ENCODE measurements around the gene ARID1B. TPM values are rescaled to one million over a fixed set of nuclear protein-coding genes. Genes with fewer than 3 reads are reported as not detected.

The ARID1B gene
- total RNA-seq, 4 donors from 2014 or later, result 87.1 to 194 (median 115) TPM

DNA sequence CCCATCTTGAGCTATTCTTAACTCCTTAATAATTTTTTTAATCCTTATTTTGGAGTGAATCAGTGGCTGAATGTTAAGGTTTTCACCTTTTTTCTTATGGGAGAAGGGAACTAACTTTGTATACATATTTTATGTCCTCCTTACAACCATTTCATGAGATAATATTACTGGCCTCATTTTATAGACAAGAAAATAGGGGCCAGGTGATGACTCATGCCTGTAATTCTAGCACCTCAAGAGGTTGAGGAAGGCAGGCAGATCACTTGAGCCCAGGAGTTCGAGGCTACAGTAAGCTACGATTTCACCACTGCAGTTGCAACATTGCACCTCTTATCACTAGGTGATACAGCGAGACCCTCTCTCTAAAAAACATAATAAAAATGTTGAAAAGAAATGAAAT lies 417.5 kb downstream of the ARID1B start:
- DNase-seq, result no peak
- Histone ChIP-seq H3K4me1 (peaks cover 8 to 15% (median 13%) of the 10 kb centered on the region in 4 donors), H3K27ac (no peak overlapping the region), H3K27me3 (no peaks in the 10 kb centered on the region), H3K4me3 (no peak overlapping the region), H3K9me3 (no peaks in the 10 kb centered on the region), H3K36me3 (peaks cover 0 to 32% (median 12%) of the 10 kb centered on the region in 4 donors)
- intact Hi-C loops (cut with DNase I; ENCODE audit: low total_unique reads) (no loop called here), in situ Hi-C loops (cut with MboI; ENCODE audit: low pct_ligation_motif_present in 1 of 4, low pct_unique_long_range_greater_than_20kb in 1 of 4, low sequenced_read_pairs in 3 of 4) (loop anchor here (25.0 kb wide), 2 partner anchors 157 to 632 kb away; no protein-coding TSS in a partner anchor)
- TF ChIP-seq, protein P1, sequence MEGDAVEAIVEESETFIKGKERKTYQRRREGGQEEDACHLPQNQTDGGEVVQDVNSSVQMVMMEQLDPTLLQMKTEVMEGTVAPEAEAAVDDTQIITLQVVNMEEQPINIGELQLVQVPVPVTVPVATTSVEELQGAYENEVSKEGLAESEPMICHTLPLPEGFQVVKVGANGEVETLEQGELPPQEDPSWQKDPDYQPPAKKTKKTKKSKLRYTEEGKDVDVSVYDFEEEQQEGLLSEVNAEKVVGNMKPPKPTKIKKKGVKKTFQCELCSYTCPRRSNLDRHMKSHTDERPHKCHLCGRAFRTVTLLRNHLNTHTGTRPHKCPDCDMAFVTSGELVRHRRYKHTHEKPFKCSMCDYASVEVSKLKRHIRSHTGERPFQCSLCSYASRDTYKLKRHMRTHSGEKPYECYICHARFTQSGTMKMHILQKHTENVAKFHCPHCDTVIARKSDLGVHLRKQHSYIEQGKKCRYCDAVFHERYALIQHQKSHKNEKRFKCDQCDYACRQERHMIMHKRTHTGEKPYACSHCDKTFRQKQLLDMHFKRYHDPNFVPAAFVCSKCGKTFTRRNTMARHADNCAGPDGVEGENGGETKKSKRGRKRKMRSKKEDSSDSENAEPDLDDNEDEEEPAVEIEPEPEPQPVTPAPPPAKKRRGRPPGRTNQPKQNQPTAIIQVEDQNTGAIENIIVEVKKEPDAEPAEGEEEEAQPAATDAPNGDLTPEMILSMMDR (IDR thresholded peaks at IDR 0.05), result no peak
- TF ChIP-seq POLR2A (IDR thresholded peaks at IDR 0.05) (no peak), EP300 (IDR thresholded peaks at IDR 0.05; ENCODE audit: low read depth) (no peak), POLR2AphosphoS5 (IDR thresholded peaks at IDR 0.05) (no peak)
- WGBS, 2 donors (ENCODE audit: low coverage in 1 of 2), result 75 to 88% methylated on average over 3 of the region's 3 CpGs

DNA sequence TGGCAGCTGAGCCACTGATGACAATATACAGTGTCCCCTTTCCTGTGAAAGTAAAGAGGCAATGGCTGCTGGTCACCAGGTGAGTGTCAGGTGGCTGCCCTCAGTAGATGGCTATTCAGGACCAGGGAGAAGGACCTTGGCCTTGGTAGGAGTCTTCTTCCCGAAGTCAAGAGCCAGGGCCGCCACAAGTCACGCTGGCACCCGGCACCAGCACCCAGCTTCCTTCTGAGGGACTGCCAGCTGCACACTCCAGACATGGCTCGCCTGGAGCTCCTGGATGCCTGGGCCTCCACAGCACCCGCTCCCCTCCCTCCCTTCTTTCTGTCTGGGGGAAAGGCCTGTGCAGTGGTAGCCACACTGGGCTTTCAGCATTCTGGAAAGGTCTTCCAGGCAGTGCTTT lies 419.2 kb downstream of the ARID1B start:
- Histone ChIP-seq H3K4me1 (peaks cover 8 to 15% (median 13%) of the 10 kb centered on the region in 4 donors), H3K4me3 (no peak overlapping the region), H3K36me3 (peaks cover 0 to 27% (median 11%) of the 10 kb centered on the region in 4 donors), H3K9me3 (no peaks in the 10 kb centered on the region), H3K27me3 (no peaks in the 10 kb centered on the region), H3K27ac (no peak overlapping the region)
- in situ Hi-C loops (cut with MboI; ENCODE audit: low pct_ligation_motif_present in 1 of 4, low pct_unique_long_range_greater_than_20kb in 1 of 4, low sequenced_read_pairs in 3 of 4), result loop anchor here (25.0 kb wide), 2 partner anchors 159 to 634 kb away; no protein-coding TSS in a partner anchor
- intact Hi-C loops (cut with DNase I; ENCODE audit: low total_unique reads), result no loop called here
- TF ChIP-seq POLR2A (IDR thresholded peaks at IDR 0.05), result no peak
- WGBS, 2 donors (ENCODE audit: low coverage in 1 of 2), result 96% methylated on average over 4 of the region's 6 CpGs; no CpG with 5 or more reads in 1 of the 2 donors
- DNase-seq, result no peak

GRCh38 chr6:157198425-157199279 lies 421.5 kb downstream of the ARID1B start:
- peak overlapping the region; percentile 56 to 80 (median 74) for H3K27ac ChIP-seq

GRCh38 chr6:157200117-157200516 lies 422.9 kb downstream of the ARID1B start:
- WGBS, 2 donors (ENCODE audit: low coverage in 1 of 2), result 82 to 93% methylated on average over 6 to 10 of the region's 10 CpGs
- H3K36me3 ChIP-seq, result peaks cover 0 to 52% (median 17%) of the 10 kb centered on the region in 4 donors
- intact Hi-C loops (cut with DNase I; ENCODE audit: low total_unique reads), result no loop called here

More at GRCh38 chr6:157198425-157199279, 421.5 kb downstream of the ARID1B start:
- DNase-seq, result peak; percentile 88
- intact Hi-C loops (cut with DNase I; ENCODE audit: low total_unique reads) (no loop called here), in situ Hi-C loops (cut with MboI; ENCODE audit: low pct_ligation_motif_present in 1 of 4, low pct_unique_long_range_greater_than_20kb in 1 of 4, low sequenced_read_pairs in 3 of 4) (loop anchor here (25.0 kb wide), 2 partner anchors 161 to 636 kb away; no protein-coding TSS in a partner anchor)
- no peak for TF ChIP-seq POLR2A (IDR thresholded peaks at IDR 0.05)
- peak; percentile 26 to 69 (median 46) for TF ChIP-seq POLR2AphosphoS5 (IDR thresholded peaks at IDR 0.05)
- Histone ChIP-seq H3K27me3 (no peaks in the 10 kb centered on the region), H3K9me3 (no peaks in the 10 kb centered on the region), H3K36me3 (peaks cover 0 to 40% (median 14%) of the 10 kb centered on the region in 4 donors), H3K4me1 (peaks cover 8 to 15% (median 13%) of the 10 kb centered on the region in 4 donors), H3K4me3 (peak overlapping the region in 2 of 4 donors; percentile 10 to 18)
- WGBS, 2 donors (ENCODE audit: low coverage in 1 of 2), result 32 to 35% methylated on average over 3 to 15 of the region's 15 CpGs

More at GRCh38 chr6:157200117-157200516, 422.9 kb downstream of the ARID1B start:
- DNase-seq, result no peak
- in situ Hi-C loops (cut with MboI; ENCODE audit: low pct_ligation_motif_present in 1 of 4, low pct_unique_long_range_greater_than_20kb in 1 of 4, low sequenced_read_pairs in 3 of 4), result no loop called here
- Histone ChIP-seq H3K4me3 (no peak overlapping the region), H3K27me3 (no peaks in the 10 kb centered on the region), H3K9me3 (no peaks in the 10 kb centered on the region), H3K4me1 (peaks cover 8 to 24% (median 17%) of the 10 kb centered on the region in 4 donors), H3K27ac (no peak overlapping the region)
- TF ChIP-seq EP300 (IDR thresholded peaks at IDR 0.05; ENCODE audit: low read depth) (no peak), POLR2AphosphoS5 (IDR thresholded peaks at IDR 0.05) (no peak), POLR2A (IDR thresholded peaks at IDR 0.05) (no peak)
- TF ChIP-seq, protein P1 (IDR thresholded peaks at IDR 0.05), result no peak

All from transverse colon (tissue), 4 donors.